ENCODE measurements around the gene OR2L2. TPM values are rescaled to one million over a fixed set of nuclear protein-coding genes. Genes with fewer than 3 reads are reported as not detected.

OR2L2 gene
- total RNA-seq, 1 donor = under 0.01 TPM

DNA sequence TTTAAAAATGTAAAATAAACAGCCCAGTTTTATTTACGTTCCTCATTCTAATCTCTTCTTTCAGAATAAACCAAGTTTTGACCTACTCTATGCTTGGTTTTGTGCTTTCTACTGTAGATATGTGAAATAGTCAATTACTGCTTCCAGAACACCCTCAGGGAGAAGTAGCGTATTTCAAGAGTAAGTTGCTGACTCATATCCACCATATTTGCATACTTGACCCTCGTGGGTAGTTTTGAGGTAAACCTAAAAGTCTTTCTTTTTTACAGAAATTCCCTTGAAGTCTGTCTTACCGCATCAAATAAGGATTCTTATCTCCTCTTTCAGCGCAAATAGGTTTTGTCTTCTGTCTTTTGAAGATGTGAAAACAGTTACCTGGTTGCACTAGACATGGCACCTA, 15.3 kb downstream of the OR2L2 start:
- no peak for DNase-seq (ENCODE audit: insufficient read length, low spot score, missing footprints)
- no peak overlapping the region for H3K4me2 ChIP-seq (ENCODE audit: insufficient read depth, low read length)
- TF ChIP-seq, protein P1, sequence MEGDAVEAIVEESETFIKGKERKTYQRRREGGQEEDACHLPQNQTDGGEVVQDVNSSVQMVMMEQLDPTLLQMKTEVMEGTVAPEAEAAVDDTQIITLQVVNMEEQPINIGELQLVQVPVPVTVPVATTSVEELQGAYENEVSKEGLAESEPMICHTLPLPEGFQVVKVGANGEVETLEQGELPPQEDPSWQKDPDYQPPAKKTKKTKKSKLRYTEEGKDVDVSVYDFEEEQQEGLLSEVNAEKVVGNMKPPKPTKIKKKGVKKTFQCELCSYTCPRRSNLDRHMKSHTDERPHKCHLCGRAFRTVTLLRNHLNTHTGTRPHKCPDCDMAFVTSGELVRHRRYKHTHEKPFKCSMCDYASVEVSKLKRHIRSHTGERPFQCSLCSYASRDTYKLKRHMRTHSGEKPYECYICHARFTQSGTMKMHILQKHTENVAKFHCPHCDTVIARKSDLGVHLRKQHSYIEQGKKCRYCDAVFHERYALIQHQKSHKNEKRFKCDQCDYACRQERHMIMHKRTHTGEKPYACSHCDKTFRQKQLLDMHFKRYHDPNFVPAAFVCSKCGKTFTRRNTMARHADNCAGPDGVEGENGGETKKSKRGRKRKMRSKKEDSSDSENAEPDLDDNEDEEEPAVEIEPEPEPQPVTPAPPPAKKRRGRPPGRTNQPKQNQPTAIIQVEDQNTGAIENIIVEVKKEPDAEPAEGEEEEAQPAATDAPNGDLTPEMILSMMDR (IDR thresholded peaks at IDR 0.05; ENCODE audit: extremely low read depth, low read depth, low read length) = no peak
- H3K9me3 ChIP-seq (ENCODE audit: low read depth, low read length) = no peaks in the 10 kb centered on the region
- no peaks in the 10 kb centered on the region for H3K79me2 ChIP-seq (ENCODE audit: insufficient read depth, low read length)
- H3K4me3 ChIP-seq (ENCODE audit: insufficient read depth, low read length) = no peak overlapping the region
- H3K36me3 ChIP-seq (ENCODE audit: insufficient read depth, low read length) = no peaks in the 10 kb centered on the region
- no peaks in the 10 kb centered on the region for H4K20me1 ChIP-seq (ENCODE audit: insufficient read depth, low read length)
- no peaks in the 10 kb centered on the region for H3K27me3 ChIP-seq (ENCODE audit: insufficient read depth, low read length)
- no peaks in the 10 kb centered on the region for H3K4me1 ChIP-seq (ENCODE audit: insufficient read depth, low read length)
- no peak overlapping the region for H2AFZ ChIP-seq (ENCODE audit: low read length)
- H3K27ac ChIP-seq (ENCODE audit: low read depth, low read length) = no peak overlapping the region

DNA sequence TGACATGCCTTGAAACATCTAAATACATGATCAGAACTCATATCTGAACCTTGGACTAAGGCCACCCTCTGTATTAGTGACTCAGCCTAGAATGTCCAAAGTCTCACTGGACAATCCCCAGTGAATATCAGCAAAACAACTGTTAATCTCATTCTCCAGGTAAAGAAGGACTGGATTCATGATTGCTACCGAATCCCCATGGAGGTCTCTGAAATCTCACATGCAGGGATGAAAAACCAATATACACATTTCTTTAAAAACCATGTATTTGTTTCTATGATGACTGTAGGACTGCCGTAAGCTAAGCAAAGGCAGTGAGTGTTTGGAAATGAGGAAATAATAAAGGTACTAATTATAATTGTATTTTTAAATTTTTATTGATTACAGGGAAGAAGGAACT, 16.7 kb downstream of the OR2L2 start, which contains the start of gene OR2L3:
OR2L3 (plus strand) TSS at position 301 of the 400 bp plus-strand sequence. CDS start 13,846 bp downstream, outside the sequence.
- H2AFZ ChIP-seq (ENCODE audit: low read length) = no peak within 1 kb of the TSS
- DNase-seq (ENCODE audit: insufficient read length, low spot score, missing footprints) = no peak
- H3K4me3 ChIP-seq (ENCODE audit: insufficient read depth, low read length) = no peak within 1 kb of the TSS
- no peaks in the 10 kb centered on the region for H3K4me1 ChIP-seq (ENCODE audit: insufficient read depth, low read length)
- TF ChIP-seq, protein P1 (IDR thresholded peaks at IDR 0.05; ENCODE audit: extremely low read depth, low read depth, low read length) = no peak
- H3K27me3 ChIP-seq (ENCODE audit: insufficient read depth, low read length) = no peaks in the 10 kb centered on the region
- H3K9me3 ChIP-seq (ENCODE audit: low read depth, low read length) = no peaks in the 10 kb centered on the region
- H3K4me2 ChIP-seq (ENCODE audit: insufficient read depth, low read length) = no peak within 1 kb of the TSS
- no peaks in the 10 kb centered on the region for H3K79me2 ChIP-seq (ENCODE audit: insufficient read depth, low read length)
- H4K20me1 ChIP-seq (ENCODE audit: insufficient read depth, low read length) = no peaks in the 10 kb centered on the region
- no peak within 1 kb of the TSS for H3K27ac ChIP-seq (ENCODE audit: low read depth, low read length)
- no peaks in the 10 kb centered on the region for H3K36me3 ChIP-seq (ENCODE audit: insufficient read depth, low read length)

DNA sequence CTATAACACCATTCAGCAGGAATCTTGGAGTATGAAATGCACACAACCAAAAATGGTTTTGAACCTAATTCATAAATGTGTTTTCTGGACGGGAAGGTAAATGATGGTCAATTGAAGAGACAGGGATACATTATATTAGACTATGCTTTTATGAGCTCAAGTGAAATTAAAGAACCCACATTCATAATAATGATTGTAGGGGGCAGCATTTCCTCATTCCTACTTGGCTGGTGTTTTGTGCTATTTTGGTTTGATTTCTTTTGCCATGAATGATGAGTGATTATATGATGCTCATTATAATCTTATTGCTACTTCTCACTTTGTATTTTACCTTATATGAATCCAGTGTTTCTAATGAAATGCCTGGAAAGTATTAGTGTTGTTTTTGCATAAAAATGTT, 17.1 kb downstream of the OR2L2 start:
- Histone ChIP-seq H3K27me3 (ENCODE audit: insufficient read depth, low read length) (no peaks in the 10 kb centered on the region), H3K9me3 (ENCODE audit: low read depth, low read length) (no peaks in the 10 kb centered on the region), H3K4me2 (ENCODE audit: insufficient read depth, low read length) (no peak overlapping the region), H4K20me1 (ENCODE audit: insufficient read depth, low read length) (no peaks in the 10 kb centered on the region), H3K79me2 (ENCODE audit: insufficient read depth, low read length) (no peaks in the 10 kb centered on the region), H3K4me1 (ENCODE audit: insufficient read depth, low read length) (no peaks in the 10 kb centered on the region), H3K4me3 (ENCODE audit: insufficient read depth, low read length) (no peak overlapping the region), H3K36me3 (ENCODE audit: insufficient read depth, low read length) (no peaks in the 10 kb centered on the region), H3K27ac (ENCODE audit: low read depth, low read length) (no peak overlapping the region), H2AFZ (ENCODE audit: low read length) (no peak overlapping the region)
- TF ChIP-seq, protein P1 (IDR thresholded peaks at IDR 0.05; ENCODE audit: extremely low read depth, low read depth, low read length) = no peak
- DNase-seq (ENCODE audit: insufficient read length, low spot score, missing footprints) = no peak

DNA sequence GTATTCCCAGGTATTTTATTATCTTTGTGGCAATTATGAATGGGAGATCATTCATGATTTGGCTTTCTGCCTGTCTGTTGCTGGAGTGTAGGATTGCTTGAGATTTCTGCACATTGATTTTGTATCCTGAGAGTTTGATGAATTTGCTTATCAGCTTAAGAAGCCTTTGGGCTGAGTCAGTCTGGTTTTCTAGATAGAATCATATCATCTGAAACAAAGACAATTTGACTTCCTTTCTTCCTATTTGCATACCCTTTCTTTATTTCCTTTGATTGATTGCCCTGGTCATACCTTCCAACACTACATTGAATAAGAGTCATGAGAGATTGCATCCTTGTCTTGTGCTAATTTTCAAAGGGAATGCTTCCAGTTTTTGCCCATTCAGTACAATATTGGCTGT, 24.8 kb downstream of the OR2L2 start:
- Histone ChIP-seq H3K9me3 (ENCODE audit: low read depth, low read length) (peaks cover 2% of the 10 kb centered on the region), H3K79me2 (ENCODE audit: insufficient read depth, low read length) (no peaks in the 10 kb centered on the region), H3K36me3 (ENCODE audit: insufficient read depth, low read length) (no peaks in the 10 kb centered on the region), H3K4me2 (ENCODE audit: insufficient read depth, low read length) (no peak overlapping the region), H4K20me1 (ENCODE audit: insufficient read depth, low read length) (no peaks in the 10 kb centered on the region), H3K4me3 (ENCODE audit: insufficient read depth, low read length) (no peak overlapping the region), H2AFZ (ENCODE audit: low read length) (no peak overlapping the region), H3K27me3 (ENCODE audit: insufficient read depth, low read length) (no peaks in the 10 kb centered on the region), H3K27ac (ENCODE audit: low read depth, low read length) (no peak overlapping the region), H3K4me1 (ENCODE audit: insufficient read depth, low read length) (no peaks in the 10 kb centered on the region)
- DNase-seq (ENCODE audit: insufficient read length, low spot score, missing footprints) = no peak
- TF ChIP-seq, protein P1 (IDR thresholded peaks at IDR 0.05; ENCODE audit: extremely low read depth, low read depth, low read length) = no peak
